GM18502 (cell line): Measurements from ENCODE around the gene TSC22D4.
"Not testable (repeated sequence)": the region's sequence is repeated elsewhere in the genome, so short reads cannot be mapped to it uniquely, and the experiment has no call there.

Experiments used
- ATAC-seq: cut with Tn5 transposase; IDR thresholded peaks from one replicate; pipeline ENCODE4 v1.9.1; 2021; ENCODE audit warnings: mild to moderate bottlenecking; ENCODE audit not compliant: unreplicated experiment, poor library complexity

Gene TSC22D4

DNA sequence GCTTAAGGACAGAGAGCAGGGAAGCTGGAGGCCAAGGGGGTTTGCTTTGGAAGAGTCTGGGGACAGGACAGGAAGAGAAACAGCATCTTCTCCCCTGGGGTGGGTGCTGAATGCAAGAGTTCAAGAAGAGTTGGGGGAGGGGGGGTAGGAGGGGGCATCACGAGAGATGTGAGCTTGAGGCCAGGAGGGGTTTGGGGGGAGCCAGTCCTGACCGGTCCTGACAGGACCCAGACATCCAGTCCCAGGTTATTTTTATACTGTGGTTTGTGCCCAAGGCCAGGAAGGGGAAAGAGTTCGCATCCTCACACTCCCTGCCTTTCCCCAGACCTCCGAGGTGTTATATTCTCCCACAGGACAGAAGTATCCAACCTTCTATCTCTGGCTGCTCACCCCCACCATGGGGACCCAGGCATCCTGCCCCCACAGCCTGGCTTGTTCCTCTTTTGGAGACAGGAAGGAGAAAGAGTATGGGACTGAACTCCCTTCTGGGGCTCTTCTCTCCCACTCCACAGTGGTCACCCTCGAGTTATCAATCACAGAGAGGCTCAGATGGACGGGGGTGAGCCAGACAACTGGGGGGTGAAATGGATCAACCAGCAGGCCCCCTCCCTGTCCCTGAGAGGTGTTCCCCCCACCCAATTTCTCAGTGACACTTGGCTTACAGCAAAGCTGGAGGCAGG lies 2.8 kb downstream of the TSC22D4 start:
- ATAC-seq, result no peak

DNA sequence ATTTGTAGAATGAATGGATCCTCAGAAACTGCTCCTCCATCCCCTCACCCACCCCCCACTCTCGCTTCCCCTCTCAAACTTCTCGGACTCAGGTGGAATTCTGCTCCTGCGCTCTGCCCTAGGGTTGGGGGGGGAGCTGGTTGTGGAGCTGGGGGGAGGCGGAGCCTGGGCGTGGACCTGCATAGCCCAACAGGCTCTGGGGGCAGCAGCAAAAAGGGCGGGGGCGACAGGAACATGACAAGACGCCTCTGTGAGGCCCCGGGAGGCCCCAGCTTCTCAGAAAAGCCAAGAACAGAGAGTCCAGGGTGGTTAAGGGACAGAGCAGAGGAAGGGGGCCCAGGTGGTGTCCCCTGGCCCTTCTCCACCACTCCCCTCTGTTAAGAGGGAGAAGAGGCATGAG lies 3.5 kb downstream of the TSC22D4 start:
- ATAC-seq, result no peak

DNA sequence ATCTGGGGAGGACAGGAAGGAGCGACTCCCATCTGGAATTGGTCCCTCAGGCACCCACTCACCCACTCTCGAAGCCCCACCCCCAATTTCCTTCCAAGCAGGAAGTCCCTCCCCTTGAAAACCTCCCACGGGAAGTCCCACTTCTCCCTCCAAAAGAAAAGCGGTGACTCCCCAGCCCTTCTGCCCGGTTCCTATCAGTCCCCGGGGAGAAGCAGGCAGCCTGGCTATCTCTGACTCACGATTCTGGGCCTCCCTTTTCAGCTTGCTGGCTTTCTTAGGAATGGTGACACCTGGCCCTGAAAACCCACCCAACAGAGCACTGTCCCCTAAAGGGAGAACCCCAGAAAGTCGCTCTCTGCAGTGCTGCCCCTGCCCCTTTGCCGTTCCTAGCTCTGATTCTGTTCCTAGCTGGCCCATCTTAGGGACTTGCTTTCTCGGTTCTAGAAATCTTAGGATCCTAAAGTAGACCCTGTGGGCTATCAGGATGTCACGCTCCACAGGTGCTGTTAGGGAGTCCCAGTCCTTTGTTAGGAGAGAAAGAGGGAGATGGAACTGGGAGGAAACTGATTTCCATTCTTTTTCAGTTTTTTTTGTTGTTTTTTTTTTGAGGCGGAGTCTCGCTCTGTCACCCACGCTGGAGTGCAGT lies 6.0 kb downstream of the TSC22D4 start:
- no peak for ATAC-seq

DNA sequence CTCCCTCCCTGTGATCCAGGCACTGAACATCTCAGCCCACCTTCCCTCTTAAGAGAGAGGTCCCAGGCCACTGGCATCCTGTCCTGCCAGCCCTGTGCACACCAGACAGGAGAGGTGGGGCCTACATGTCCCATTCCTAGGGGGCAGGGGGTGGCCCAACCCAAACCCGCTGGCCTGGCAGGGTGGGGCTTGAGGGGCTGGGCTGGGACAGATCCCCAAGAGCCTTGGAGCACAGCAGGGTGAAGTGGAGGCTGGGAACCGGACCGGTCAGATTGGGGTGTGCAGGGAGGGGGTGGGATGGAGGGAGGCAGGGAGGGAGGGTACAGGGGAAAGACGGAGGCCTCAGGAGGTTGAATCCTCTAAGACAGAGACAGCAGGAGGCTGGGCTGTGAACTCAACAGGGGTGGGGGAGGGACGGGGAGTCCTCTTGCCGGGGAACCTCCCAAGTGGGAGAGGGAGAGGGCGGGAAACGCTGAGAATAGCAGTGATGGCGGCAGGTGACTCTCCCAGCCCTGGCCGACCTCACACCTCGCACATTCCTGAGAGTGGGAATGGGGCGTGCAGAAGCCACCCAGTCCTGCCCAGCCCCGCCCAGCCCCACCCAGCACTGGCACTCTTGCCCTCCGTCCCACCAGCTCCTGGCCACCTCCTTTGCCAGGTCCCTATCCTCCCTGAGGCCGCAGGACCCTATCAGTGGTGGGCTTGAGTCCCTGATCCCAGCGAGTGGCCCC lies 6.7 kb downstream of the TSC22D4 start:
- ATAC-seq, result no peak

DNA sequence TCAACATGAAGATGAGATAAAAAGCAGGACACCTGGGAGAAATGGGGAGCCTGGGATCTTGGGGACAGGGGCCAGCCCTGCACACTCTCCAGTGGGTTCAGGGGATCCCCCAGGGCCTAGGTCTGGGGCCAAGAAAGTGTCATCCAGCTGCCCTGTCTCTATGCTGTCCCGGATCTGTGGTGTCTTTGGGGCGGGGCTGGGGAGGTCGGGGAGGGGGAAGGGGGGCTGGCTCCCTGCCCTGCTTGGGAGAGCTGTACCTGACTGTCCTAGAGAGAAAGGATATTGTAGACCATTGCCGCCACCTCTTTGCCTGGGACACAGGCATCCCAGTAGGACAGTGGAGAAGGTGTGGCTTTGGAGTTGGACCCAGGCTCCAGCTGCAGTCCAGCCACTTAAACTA lies 8.0 kb downstream of the TSC22D4 start:
- no peak for ATAC-seq

DNA sequence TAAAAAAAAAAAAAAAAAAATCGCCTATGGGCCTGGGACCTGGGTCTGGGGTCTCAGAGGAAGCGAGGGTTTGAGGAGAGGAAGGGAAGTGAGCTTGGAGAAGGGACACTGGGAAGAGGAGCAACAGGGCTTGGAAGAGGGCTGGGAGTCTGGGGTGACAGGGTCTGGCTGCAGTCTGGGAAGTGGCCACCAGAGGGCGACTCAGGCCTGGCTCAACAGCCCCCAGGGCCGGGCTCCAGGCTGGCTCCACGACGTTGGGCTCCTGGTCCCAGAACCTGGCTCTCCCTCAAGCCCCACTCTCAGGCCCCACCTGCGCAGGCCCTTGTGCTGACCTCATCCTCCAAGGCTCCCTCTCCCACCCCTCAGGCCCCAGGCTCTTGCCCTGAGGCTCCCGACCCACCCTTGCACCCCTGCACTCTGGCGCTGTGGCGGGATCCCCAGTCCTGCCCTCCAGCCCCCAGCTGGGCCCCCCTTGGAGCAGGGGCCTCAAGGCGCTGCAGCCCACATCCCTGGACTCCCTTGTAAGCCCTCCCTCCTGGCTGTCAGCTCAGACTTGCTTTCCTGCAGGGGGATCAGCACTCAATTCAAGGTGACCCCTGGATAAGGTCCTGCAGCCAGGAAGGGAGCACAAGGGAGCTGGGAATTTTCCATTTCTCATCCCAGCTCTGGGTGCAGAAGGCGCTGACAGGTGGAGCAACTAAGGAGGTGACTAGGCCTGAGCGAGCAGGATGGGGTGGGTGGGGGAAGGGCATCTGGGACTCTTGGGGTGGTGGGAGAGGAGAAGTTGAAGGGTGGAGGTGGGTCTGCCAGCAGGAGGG lies 9.6 kb downstream of the TSC22D4 start:
- peak; percentile 66 for ATAC-seq

DNA sequence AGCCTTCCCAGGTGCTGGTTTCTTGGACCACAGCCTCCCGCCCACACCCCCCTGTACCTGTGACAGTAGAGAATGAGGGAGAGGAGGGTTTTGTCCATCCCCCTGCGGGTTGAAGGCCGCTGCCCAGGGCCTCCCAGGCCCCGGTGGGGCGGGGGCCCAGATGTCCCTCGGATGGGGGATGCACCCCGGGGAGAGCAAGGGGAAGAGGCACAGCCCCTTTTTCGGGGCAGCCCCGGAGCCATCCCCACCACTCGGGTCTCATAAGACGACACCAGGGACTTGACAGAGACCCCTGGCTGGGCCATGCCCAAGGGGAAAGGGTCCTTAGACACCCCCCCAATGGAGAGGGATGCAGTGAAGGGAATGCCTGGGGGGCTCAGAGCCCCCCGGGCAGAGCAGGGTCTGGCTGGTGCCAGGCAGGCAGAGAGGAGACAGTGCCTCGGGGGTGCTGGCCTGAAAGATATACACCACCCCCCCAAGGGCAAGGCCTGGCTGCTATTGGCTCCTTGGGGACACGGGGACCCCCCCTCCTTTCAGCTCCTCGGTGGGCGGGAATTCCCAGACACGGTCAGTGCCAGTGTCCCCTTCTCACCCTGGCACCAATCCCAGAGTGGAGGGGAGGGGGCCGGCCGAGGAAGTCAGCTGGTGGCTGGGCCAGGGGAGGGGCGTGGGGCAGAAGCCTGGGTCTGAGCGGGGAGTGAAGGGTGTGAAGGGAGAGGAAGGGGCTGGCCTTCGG lies 11.2 kb downstream of the TSC22D4 start:
- no peak for ATAC-seq

DNA sequence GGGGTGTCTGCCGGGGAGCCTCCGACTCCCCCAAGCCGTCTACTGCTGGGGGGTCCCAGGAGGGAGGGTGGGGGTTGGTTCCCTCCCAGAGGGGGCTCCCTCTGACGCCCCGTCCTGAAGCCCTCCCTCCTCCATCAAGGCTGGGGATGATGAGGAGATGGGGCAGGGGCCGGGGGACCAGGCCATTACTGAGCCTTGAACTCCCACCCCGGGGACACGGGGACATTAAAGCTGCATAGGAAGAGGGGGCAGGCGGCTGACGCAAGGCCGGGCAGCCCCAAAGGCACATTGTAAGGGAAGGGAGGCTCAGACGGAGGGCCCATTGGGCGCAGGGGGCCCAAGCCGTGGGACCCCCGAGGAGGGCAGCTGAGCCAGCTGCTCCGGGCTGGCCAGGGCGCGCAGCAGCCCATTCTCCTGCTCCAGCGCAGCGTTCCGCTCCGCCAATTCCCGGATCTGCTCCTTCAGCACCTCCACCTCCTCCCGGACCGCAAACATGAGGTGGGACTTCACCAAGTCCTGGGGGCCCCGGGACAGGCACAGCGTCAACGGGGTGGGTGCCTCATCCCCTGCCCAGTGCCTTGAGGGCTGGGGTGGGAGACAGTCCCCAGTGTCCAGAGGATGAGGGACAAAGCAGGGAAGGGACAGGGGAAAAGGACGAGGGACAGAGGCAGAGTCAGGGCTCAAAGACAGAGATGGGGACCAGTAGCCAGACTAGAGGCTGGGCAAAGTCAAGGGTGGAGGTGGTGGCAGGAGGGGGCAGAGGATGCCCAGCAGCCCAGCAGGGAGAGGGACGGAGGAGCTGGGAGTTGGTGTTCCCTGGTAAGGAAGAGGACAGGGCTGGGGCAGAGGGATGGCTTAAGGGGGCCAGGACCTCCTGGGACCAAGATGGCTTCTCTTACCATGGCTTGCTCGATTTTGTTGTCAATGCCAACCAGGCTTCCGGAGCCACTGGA lies 12.1 kb downstream of the TSC22D4 start:
- no peak for ATAC-seq

DNA sequence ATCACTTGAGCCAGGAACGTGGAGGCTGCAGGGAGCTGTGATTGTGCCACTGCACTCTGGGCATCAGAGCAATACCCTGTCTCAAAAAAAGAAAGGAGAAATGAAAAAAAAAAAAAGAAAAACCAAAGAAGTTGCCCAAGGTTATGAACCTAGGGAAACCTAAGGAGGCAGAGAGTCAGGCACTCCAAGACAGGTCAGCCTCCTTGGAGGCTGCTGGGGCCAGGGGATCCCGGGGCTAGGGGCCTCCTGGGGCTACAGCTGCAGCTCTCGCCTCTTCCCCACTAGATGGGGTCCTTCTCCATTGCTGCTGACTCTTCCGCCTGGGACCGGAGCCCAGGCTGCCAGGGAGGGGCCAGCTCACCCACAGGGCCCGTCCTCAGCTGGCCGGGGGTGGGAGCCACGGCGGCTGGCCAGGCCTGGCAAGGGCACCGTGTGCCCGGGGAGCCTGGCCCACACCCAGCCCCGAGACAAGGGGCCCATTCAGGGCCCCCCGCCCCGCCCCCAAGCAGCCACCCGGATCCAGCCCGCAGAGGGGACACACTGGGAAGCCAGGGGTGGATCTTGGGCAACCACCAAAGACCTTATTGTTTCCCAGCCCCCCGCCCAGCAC lies 13.2 kb downstream of the TSC22D4 start:
- no peak for ATAC-seq

DNA sequence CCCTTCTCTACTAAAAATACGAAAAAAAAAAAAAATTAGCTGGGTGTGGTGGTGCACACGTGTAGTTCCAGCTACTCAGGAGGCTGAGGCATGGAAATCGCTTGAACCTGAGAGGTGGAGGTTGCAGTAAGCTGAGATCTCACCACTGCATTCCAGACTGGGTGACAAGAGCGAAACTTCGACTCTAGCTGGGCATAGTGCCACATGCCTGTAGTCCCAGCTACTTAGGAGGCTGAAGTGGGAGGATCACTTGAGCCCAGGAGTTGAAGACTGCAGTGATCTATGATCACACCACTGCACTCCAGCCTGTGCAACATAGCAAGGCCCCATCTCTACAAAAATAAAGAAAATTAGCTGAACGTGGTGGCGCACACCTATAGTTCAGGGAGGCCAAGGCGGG lies 13.7 kb downstream of the TSC22D4 start:
- ATAC-seq, result no peak

DNA sequence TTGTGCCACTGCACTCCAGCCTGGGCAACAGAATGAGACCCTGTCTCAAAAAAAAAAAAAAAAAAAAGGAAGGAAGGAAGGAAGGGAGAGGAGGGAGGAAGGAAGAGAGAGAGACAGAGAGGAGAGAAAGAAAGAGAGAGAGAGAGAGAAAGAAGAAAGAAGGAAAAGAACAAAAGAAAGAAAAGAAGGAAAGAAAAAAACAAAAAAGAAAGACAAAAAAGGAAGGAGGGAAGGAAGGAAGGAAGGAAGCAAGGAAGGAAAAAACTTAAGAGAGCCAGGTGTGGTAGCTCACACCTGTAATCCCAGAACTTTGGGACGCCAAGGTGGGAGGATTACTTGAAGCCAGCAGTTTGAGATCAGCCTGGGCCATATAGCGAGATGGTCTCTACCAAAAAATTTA lies 14.2 kb downstream of the TSC22D4 start:
- no peak for ATAC-seq

DNA sequence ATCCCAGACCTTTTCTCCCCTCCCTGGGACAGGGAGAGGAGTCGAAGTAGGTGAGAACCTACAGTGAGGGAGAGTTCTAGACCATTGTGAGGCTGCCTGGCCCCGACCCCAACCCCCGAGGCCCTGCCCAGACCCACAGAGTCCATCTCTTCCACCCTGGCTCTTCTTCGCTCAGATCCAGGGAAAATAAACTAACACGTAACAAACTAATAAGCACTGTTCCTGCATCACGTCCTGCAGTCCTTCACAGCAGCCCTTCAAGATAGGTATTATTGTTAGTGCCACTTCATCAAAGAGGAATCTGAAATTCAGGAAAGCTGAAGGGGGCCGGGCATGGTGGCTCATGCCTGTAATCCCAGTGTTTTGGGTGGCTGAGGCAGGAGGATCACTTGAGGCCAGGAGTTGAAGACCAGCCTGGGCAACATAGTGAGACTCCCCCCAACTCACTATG lies 14.8 kb downstream of the TSC22D4 start, which contains the start of gene SPACDR:
SPACDR (minus strand) TSS at position 51 of the 451 bp plus-strand sequence. CDS start 235 bp downstream, outside the sequence.
- ATAC-seq, result no peak

DNA sequence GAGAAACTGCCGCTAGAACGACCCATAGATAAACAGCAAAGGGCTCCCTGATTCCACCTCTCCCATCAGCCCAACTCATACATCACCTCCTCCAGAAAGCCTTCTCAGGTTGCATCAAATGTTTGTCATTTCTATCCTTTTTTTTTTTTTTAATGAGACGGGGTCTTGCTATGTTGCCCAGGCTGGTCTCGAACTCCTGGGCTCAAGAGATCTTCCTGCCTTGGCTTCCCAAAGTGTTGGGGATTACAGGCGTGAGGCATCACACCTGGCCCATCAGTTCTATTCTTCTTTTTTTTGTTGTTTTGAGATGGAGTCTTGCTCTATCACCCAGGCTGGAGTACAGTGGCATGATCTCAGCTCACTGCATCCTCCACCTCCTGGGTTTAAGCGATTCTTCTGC lies 22.0 kb downstream of the TSC22D4 start:
- ATAC-seq, result no peak

DNA sequence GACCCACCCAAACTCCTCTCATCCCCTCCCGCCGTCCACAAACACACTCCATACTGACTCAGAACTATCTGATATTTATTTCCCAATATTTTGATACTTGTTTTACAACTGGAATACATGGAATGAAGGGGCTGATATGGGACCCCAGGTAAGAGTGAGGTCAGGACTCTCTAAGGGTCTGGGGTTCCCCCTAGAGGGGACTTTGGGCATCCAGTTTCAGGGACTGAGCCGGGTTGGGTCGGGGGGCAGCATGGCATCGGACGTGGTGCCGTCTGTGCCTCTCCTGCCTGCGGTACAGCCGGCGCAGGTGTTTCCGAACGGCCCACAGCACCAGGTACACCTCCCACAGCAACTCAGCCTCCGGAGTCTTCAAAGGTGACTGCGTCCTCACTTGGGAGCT lies 22.5 kb downstream of the TSC22D4 start:
- no peak for ATAC-seq

DNA sequence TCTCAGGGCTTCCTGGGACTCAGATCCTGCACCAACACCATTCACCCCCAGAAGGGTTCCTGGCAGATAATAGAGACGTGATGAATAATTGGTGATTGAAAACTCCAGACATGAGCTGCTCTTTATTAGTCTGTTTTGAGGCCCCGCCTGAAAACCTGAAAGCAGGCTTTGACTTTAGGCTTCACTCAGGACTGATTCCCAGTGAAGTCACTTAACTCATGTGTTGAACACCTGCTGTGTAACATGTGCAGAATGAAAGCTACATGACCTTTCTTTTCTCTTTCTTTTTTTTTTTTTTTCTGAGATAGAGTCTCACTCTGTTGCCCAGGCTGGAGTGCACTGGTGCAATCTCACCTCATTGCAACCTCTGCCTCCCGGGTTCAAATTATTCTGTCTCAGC lies 23.8 kb downstream of the TSC22D4 start:
- ATAC-seq, result no peak

DNA sequence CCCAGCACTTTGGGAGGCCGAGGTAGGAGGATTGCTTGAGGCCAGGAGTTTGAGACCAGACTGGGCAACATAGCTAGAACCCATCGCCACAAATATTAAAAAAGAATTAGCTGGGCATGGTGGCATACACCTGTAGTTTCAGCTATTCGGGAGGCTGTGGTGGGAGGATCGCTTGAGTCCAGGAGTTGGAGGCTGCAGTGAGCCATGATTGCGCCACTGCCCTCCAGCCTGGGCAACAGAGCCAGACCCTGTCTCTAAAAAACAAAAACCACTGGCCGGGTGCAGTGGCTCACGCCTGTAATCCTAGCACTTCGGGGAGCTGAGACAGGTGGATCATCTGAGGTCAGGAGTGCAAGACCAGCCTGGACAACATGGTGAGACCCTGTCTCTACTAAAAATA lies 25.2 kb downstream of the TSC22D4 start:
- ATAC-seq, result not testable (repeated sequence)

DNA sequence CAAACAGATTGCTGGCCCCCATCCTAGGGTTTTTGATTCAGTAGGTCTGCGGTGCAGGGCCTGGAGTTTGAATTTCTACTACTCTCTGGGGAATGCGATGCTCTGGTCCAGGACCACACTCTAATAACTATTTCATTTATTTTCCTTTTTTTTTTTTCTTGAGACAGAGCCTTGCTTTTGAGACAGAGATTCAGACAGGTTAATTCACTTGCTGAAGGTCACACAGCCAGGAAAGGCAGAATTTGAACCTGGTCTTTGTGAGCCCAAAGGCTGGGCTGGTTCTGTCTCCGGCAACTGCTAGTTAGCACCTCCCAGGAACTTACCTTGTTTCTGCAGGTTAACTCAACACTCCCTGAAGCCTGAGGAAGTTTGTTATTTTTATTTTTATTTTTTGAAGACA lies 26.5 kb downstream of the TSC22D4 start:
- ATAC-seq, result no peak

DNA sequence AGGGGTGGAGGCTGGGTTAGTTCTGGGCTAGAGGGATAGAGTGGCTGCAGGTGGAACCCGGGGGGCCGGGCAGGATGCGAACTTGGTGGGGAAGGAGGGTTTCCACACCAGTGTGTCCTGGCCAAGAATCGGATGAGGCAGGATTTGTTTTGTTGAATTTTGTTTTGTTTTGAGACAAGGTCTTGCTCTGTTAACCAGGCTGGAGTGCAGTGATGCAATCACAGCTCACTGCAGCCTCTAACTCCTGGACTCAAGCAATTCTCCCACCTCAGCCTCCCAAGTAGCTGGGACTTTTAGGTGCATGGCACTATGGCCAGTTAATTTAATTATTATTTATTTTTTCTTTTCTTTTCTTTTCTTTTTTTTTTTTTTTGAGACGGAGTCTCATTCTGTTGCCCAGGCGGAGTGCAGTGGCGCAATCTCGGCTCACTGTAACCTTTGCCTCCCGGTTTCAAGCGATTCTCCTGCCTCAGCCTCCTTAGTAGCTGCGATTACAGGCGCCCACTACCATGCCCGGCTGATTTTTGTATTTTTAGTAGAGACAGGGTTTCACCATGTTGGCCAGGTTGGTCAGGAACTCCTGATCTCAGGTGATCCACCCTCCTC lies 29.7 kb downstream of the TSC22D4 start:
- ATAC-seq, result no peak
